ENCODE measurements around the gene ZNF451.

The ZNF451 gene

DNA sequence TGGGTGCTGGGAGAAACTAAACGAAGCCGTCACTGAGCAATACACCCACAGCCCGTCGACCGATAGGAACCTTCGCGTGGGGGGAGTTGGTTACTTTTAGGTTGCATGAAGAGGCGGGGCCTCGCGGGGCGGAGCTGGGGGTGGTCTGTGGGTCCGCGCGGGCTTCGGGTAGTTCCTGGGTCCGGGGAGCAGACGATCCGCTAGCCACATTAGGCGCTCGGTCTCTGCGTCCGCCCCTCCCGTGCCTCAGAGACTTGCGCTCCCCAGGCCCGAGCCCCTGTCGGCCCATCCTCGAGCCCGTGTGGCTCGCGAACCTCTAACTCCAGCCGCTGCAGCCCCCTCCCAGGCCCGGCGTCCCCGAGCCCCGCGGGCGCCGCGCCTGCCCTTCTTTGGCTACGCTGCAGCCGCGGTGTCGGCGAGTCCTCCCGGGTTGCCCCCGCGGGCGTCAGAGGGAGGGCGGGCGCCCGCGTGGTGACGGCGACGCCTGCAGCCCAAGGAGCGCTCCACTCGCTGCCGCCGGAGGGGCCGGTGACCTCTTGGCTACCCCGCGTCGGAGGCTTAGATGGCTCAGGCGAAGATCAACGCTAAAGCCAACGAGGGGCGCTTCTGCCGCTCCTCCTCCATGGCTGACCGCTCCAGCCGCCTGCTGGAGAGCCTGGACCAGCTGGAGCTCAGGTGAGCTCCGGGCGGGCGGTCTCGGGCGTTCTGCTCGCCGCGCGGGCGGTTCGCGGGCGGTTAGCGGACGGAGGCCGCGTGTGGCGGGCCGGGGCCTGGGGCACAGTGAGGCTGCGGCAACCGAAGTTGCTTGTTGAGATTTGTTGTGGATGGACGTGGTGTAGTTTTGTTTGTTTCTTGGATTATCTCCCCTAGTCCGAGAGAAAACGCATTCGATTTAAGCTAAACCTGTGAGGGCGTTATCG is 82.4 kb downstream of the ZNF451 start, which contains the start of gene BAG2:
TSS of gene BAG2 (plus strand) at position 191 of the 920 bp plus-strand sequence. CDS start at position 563, 372 bp downstream.
- H3K4me3 ChIP-seq (ENCODE audit: low read depth, low read length), result peak within 1 kb of the TSS; percentile 62
- TF ChIP-seq, protein P1, sequence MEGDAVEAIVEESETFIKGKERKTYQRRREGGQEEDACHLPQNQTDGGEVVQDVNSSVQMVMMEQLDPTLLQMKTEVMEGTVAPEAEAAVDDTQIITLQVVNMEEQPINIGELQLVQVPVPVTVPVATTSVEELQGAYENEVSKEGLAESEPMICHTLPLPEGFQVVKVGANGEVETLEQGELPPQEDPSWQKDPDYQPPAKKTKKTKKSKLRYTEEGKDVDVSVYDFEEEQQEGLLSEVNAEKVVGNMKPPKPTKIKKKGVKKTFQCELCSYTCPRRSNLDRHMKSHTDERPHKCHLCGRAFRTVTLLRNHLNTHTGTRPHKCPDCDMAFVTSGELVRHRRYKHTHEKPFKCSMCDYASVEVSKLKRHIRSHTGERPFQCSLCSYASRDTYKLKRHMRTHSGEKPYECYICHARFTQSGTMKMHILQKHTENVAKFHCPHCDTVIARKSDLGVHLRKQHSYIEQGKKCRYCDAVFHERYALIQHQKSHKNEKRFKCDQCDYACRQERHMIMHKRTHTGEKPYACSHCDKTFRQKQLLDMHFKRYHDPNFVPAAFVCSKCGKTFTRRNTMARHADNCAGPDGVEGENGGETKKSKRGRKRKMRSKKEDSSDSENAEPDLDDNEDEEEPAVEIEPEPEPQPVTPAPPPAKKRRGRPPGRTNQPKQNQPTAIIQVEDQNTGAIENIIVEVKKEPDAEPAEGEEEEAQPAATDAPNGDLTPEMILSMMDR (IDR thresholded peaks at IDR 0.05; ENCODE audit: insufficient read depth, low read depth, low read length, missing control alignments), result peak; percentile 12
- peak; percentile 96 for DNase-seq (ENCODE audit: low read depth)

- DNase-seq (ENCODE audit: low read depth), result peak; percentile 68
- TF ChIP-seq, protein P1 (IDR thresholded peaks at IDR 0.05; ENCODE audit: insufficient read depth, low read depth, low read length, missing control alignments), result no peak
- H3K4me3 ChIP-seq (ENCODE audit: low read depth, low read length), result peak overlapping the region; percentile 62
These were observed 83.3 kb downstream of the ZNF451 start for GRCh38 chr6:57173056-57173885.

DNA sequence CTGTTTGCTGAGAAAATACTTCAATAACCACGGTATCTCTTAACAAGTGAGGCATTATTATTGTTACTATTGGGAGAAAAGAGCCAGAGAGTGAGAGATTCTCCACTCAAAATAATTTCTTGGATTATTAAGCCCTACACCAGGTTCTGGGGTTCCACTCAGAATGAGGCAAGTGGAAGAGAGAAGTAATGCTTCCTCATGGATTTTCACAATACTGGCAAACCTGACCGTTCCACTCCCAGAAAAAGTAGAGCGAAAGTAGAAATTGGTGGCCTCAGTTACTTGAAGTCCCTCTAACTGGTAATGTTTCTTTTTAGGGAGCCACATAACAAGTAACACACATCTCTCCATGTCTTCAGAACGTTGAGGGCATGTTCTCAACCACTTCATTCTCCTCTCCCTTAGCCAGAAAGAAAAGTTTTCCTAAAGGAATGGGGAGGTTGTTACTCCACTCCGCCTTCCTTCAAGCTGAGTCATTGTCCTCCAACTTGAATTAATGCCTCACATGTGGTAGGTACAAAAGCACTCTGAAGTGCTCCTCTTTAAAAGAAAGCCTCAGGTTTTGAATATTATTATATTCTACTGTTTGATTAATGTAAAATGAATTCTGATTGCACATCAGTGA is 84.0 kb downstream of the ZNF451 start:
- peak overlapping the region; percentile 62 for H3K4me3 ChIP-seq (ENCODE audit: low read depth, low read length)
- DNase-seq (ENCODE audit: low read depth), result peak; percentile 3
- TF ChIP-seq, protein P1 (IDR thresholded peaks at IDR 0.05; ENCODE audit: insufficient read depth, low read depth, low read length, missing control alignments), result no peak

DNA sequence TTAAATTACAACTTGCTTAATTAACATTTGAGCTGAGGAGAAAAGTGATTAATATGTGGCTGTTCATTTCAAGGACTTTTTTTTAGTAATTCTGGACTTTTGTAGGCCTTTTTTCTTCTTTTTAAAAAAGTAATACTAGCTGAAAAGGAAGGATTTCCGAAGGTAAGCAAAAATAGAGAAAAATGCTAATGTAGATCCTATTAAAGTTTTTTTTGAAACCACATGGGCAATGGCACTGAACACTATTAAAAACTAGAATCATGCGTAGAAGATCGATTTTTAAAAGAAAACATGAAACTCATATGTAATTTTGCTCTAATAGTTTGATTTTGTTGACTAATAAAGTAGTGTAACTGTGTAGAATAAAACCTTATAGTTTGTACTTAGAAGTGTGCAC is 84.5 kb downstream of the ZNF451 start:
- TF ChIP-seq, protein P1 (IDR thresholded peaks at IDR 0.05; ENCODE audit: insufficient read depth, low read depth, low read length, missing control alignments), result no peak
- H3K4me3 ChIP-seq (ENCODE audit: low read depth, low read length), result peak overlapping the region; percentile 62
- DNase-seq (ENCODE audit: low read depth), result no peak

DNA sequence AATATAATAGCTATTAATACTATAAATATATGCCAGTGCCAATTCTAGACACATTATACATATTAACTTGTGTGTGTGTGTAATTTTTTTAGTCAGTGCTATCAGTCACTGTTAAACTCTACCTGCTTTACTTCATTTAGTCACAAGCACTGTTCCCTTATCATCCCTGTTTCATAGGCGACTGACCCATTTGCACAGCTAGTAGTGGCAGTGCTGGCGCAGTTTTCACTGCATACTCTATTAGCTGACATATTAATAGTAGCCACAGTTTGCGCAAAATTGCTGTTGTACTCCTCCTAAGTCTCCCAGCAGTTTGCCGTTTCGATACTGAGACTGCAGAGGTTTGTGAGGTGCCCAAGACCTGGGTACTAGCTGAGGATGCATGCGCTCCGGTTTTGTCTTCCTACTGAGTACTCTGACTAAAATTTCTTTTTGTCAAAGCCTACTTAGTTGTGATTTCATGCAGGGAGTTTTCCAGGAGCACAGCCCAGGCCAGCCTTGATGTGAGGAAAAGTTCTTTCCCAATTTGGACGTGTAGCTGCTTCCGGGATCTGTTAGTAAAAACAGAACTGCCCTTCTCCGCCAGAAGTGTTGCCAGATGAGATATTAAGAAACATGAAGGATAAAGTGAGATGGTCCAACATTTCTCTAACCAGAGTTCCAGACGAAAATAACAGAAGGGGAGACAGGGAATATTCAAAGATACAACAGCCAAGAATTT is 87.7 kb downstream of the ZNF451 start:
- DNase-seq (ENCODE audit: low read depth), result no peak
- TF ChIP-seq, protein P1 (IDR thresholded peaks at IDR 0.05; ENCODE audit: insufficient read depth, low read depth, low read length, missing control alignments), result no peak
- H3K4me3 ChIP-seq (ENCODE audit: low read depth, low read length), result no peak overlapping the region

DNA sequence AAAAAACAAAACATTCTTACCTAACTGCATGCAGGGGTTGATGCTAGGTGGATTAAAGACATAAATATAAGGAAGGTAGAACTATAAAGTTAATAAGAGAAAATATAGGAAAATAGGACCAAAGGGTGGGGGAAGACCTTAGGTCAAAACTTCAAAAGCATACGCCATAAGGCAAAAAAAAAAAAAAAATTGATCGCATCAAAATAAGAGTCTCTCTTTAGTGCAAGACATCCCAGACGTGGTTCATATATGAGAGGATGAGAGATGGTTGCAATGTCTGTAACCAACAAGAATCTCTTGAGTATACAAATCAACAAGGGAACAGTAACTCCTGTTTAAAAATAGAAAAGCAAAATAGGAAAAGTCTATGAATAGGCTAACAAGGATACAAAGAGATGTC is 90.6 kb downstream of the ZNF451 start:
- TF ChIP-seq, protein P1 (IDR thresholded peaks at IDR 0.05; ENCODE audit: insufficient read depth, low read depth, low read length, missing control alignments), result no peak
- no peak for DNase-seq (ENCODE audit: low read depth)
- no peak overlapping the region for H3K4me3 ChIP-seq (ENCODE audit: low read depth, low read length)

All from GM12865 (cell line).